Measurements from ENCODE around the gene RAB11FIP4. TPM values are rescaled to one million over a fixed set of nuclear protein-coding genes. Genes with fewer than 3 reads are reported as not detected.

Gene RAB11FIP4
- total RNA-seq, 1 experiment from 2014 or later, result 2.8 TPM

GRCh38 chr17:31537565-31538011 is 146.1 kb downstream of the RAB11FIP4 start:
- Mint-ChIP-seq H3K36me3 (ENCODE audit: insufficient read depth, unreplicated experiment) (no peaks in the 10 kb centered on the region), H3K9me3 (ENCODE audit: unreplicated experiment) (no peaks in the 10 kb centered on the region), H3K27ac (ENCODE audit: low read depth, unreplicated experiment) (no peak overlapping the region), H3K4me3 (ENCODE audit: unreplicated experiment) (no peak overlapping the region), H3K27me3 (ENCODE audit: insufficient read depth, unreplicated experiment) (no peaks in the 10 kb centered on the region), H3K4me1 (ENCODE audit: insufficient read depth, unreplicated experiment) (peaks cover 10% of the 10 kb centered on the region)
- no TSS peak for BruUV-seq (replicated peaks)
- intact Hi-C loops (cut with micrococcal nuclease), result no loop called here
- CTCF ChIA-PET, result interaction anchor here (0.7 to 1.7 kb wide), 2 partner anchors 13 to 305 kb away, joined by 3 read pairs; no protein-coding TSS in a partner anchor
- peak; percentile 16 for DNase-seq (ENCODE audit: unreplicated experiment)
- no peak for TF ChIP-seq CTCF (IDR thresholded peaks at IDR 0.05; ENCODE audit: unreplicated experiment)
- POLR2A ChIA-PET, result no interaction called here

DNA sequence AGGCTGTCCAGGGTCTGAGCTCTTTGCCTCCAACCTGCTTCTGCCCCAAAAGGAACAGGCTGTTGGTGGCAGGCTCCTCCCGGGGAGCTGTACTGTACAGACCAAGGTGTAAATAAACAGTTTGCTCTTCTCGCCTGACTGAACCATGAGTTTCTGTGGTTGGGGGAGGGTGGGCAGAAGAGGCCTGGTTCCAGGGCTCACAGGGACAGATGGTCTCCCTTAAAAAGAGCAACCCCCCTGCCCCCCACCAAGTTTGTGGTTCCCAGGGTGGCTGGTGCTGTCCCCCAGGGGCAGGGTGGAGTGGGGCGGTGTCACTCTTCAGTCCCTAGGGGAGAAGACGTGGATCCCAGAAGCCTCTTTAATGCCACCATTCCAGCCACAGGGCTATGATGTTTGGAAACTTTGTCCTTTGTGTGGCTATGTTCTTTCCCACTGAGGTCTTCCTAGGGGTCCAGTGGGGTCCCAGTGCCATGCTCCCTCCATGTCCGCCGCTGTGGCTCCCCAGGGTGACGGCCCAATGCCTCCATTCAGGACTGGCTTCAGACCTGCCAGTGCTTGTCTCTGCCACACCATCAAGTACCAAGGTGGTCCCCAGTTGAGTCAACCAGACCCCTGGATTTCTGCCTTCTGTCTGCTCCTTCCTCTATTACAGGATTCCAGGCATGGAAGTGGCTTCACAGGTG is 146.7 kb downstream of the RAB11FIP4 start:
- Mint-ChIP-seq H3K27ac (ENCODE audit: low read depth, unreplicated experiment) (no peak overlapping the region), H3K4me3 (ENCODE audit: unreplicated experiment) (no peak overlapping the region), H3K4me1 (ENCODE audit: insufficient read depth, unreplicated experiment) (peaks cover 4% of the 10 kb centered on the region), H3K27me3 (ENCODE audit: insufficient read depth, unreplicated experiment) (no peaks in the 10 kb centered on the region), H3K9me3 (ENCODE audit: unreplicated experiment) (no peaks in the 10 kb centered on the region), H3K36me3 (ENCODE audit: insufficient read depth, unreplicated experiment) (no peaks in the 10 kb centered on the region)
- no peak for TF ChIP-seq CTCF (IDR thresholded peaks at IDR 0.05; ENCODE audit: unreplicated experiment)
- POLR2A ChIA-PET, result no interaction called here
- CTCF ChIA-PET, result interaction anchor here (0.7 to 1.7 kb wide), 2 partner anchors 13 to 304 kb away, joined by 3 read pairs; no protein-coding TSS in a partner anchor
- no peak for DNase-seq (ENCODE audit: unreplicated experiment)
- BruUV-seq (replicated peaks), result no TSS peak
- intact Hi-C loops (cut with micrococcal nuclease), result no loop called here

- H3K27ac Mint-ChIP-seq (ENCODE audit: low read depth, unreplicated experiment), result no peak overlapping the region
- ChIA-PET POLR2A (interaction anchor here (1.1 kb wide), 1 partner anchor 9 kb away, joined by 3 read pairs; no protein-coding TSS in a partner anchor), CTCF (interaction anchor here (0.6 to 3.3 kb wide), 5 partner anchors 16 to 668 kb away, joined by 3 to 21 read pairs (median 4); no protein-coding TSS in a partner anchor)
- intact Hi-C loops (cut with micrococcal nuclease), result no loop called here
- TF ChIP-seq CTCF (IDR thresholded peaks at IDR 0.05; ENCODE audit: unreplicated experiment), result no peak
- no peaks in the 10 kb centered on the region for H3K36me3 Mint-ChIP-seq (ENCODE audit: insufficient read depth, unreplicated experiment)
- BruUV-seq (replicated peaks), result no TSS peak
- H3K27me3 Mint-ChIP-seq (ENCODE audit: insufficient read depth, unreplicated experiment), result no peaks in the 10 kb centered on the region
- H3K4me3 Mint-ChIP-seq (ENCODE audit: unreplicated experiment), result no peak overlapping the region
- no peaks in the 10 kb centered on the region for H3K4me1 Mint-ChIP-seq (ENCODE audit: insufficient read depth, unreplicated experiment)
- no peak for DNase-seq (ENCODE audit: unreplicated experiment)
- no peaks in the 10 kb centered on the region for H3K9me3 Mint-ChIP-seq (ENCODE audit: unreplicated experiment)
These were observed 149.3 kb downstream of the RAB11FIP4 start for GRCh38 chr17:31540602-31541307.

GRCh38 chr17:31541559-31541958 is 150.1 kb downstream of the RAB11FIP4 start:
- BruUV-seq (replicated peaks), result no TSS peak
- DNase-seq (ENCODE audit: unreplicated experiment), result peak; percentile 26
- no peaks in the 10 kb centered on the region for H3K27me3 Mint-ChIP-seq (ENCODE audit: insufficient read depth, unreplicated experiment)
- no peaks in the 10 kb centered on the region for H3K36me3 Mint-ChIP-seq (ENCODE audit: insufficient read depth, unreplicated experiment)
- H3K4me3 Mint-ChIP-seq (ENCODE audit: unreplicated experiment), result no peak overlapping the region
- CTCF ChIA-PET, result interaction anchor here (0.6 to 3.3 kb wide), 6 partner anchors 14 to 669 kb away, joined by 3 to 21 read pairs (median 4); no protein-coding TSS in a partner anchor
- H3K4me1 Mint-ChIP-seq (ENCODE audit: insufficient read depth, unreplicated experiment), result no peaks in the 10 kb centered on the region
- POLR2A ChIA-PET, result interaction anchor here (0.5 kb wide), 1 partner anchor 214 kb away, joined by 3 read pairs; no protein-coding TSS in a partner anchor
- peak; percentile 14 for TF ChIP-seq CTCF (IDR thresholded peaks at IDR 0.05; ENCODE audit: unreplicated experiment)
- intact Hi-C loops (cut with micrococcal nuclease), result no loop called here
- no peak overlapping the region for H3K27ac Mint-ChIP-seq (ENCODE audit: low read depth, unreplicated experiment)
- no peaks in the 10 kb centered on the region for H3K9me3 Mint-ChIP-seq (ENCODE audit: unreplicated experiment)

All from MCF 10A (cell line).